Upper lobe of left lung (tissue), 4 donors: ENCODE measurements around the gene CD207.

Experiments
- POLR2A ChIP-seq, 4 donors: fragments of 450-650 bp; IDR thresholded peaks; one replicate each; pipeline ENCODE4 v1.5.1; 2016 to 2017; ENCODE audit warnings: antibody characterized with exemption in 4 of 4, mild to moderate bottlenecking in 2 of 4
- TF ChIP-seq, protein P1 (sequence below), 6 experiments: fragments of 450-650 bp in 4 of 6; fragments of 200-600 bp in 2 of 6; sonication (generic) in 2 of 6; IDR thresholded peaks; one replicate each; pipeline ENCODE4 v1.5.1; 2016 to 2019; ENCODE audit warnings: antibody characterized with exemption in 6 of 6

DNA sequence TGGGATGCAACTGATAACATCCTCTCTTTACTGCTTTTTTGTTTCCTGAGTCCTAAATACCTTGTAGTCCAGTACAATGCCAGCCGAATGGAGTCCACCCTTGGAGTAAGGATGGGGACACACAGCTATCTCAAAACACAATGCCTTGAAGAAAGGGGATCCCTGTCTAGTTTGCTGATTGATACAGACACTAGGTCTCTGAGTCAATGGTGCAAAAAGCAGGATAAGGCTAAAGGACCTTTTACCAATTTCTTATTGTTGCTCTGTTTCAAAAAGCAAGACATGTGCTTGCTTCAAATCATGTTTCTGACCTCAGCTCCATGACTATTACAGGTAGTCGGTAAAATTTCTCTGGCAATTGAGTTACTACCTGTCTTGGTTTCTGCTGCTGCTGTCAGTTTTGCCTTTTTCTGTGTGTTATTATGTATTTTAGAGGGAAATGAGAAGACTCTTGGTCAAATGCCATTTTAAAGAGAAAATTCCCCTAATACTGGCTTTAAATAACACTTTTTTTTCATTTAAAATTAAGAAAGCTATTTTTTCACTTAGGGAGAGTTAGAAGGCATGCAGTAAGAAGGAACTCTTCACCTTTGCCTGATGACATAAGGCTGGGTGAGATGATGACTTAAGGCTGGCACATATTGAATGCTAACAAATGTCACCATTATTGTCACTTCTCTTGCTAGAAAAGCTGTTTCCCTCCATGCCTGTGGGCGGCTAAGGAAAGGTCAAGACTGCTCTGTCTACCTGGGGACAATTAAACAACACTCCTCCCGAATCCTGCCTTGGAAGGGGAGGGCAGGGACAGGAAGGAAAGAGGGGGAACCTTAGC is 40.2 kb downstream of the CD207 start:
- TF ChIP-seq POLR2A (IDR thresholded peaks at IDR 0.05): no peak
- TF ChIP-seq, protein P1, sequence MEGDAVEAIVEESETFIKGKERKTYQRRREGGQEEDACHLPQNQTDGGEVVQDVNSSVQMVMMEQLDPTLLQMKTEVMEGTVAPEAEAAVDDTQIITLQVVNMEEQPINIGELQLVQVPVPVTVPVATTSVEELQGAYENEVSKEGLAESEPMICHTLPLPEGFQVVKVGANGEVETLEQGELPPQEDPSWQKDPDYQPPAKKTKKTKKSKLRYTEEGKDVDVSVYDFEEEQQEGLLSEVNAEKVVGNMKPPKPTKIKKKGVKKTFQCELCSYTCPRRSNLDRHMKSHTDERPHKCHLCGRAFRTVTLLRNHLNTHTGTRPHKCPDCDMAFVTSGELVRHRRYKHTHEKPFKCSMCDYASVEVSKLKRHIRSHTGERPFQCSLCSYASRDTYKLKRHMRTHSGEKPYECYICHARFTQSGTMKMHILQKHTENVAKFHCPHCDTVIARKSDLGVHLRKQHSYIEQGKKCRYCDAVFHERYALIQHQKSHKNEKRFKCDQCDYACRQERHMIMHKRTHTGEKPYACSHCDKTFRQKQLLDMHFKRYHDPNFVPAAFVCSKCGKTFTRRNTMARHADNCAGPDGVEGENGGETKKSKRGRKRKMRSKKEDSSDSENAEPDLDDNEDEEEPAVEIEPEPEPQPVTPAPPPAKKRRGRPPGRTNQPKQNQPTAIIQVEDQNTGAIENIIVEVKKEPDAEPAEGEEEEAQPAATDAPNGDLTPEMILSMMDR (IDR thresholded peaks at IDR 0.05): no peak
